Measurements from ENCODE around the gene LRP5. TPM values are rescaled to one million over a fixed set of nuclear protein-coding genes. Genes with fewer than 3 reads are reported as not detected.

Gene LRP5
- total RNA-seq, 1 donor from 2014 or later, result 38.7 TPM

DNA sequence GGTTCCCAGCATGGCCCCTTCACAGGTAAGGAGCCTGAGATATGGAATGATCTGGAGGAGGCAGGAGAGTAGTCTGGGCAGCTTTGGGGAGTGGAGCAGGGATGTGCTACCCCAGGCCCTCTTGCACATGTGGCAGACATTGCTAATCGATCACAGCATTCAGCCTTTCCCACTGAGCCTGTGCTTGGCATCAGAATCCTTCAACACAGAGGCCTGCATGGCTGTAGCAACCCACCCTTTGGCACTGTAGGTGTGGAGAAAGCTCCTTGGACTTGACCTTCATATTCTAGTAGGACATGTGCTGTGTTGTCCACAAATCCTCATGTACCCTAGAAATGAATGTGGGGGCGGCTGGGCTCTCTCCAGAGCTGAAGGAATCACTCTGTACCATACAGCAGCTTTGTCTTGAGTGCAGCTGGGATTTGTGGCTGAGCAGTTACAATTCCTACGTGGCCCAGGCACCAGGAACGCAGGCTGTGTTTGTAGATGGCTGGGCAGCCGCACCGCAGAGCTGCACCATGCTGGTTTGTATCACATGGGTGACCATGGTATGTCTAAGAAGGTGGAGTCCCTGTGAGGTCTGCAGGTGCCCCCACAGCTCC lies 126.4 kb downstream of the LRP5 start:
- Mint-ChIP-seq H3K9me3 (ENCODE audit: low read depth) (no peaks in the 10 kb centered on the region), H3K36me3 (ENCODE audit: low read depth) (peaks cover 7% of the 10 kb centered on the region), H3K27me3 (ENCODE audit: low read depth) (no peaks in the 10 kb centered on the region), H3K27ac (ENCODE audit: unreplicated experiment) (no peak overlapping the region), H3K4me1 (ENCODE audit: low read depth) (peaks cover 42% of the 10 kb centered on the region), H3K4me3 (ENCODE audit: unreplicated experiment) (no peak overlapping the region)
- TF ChIP-seq, protein P1, sequence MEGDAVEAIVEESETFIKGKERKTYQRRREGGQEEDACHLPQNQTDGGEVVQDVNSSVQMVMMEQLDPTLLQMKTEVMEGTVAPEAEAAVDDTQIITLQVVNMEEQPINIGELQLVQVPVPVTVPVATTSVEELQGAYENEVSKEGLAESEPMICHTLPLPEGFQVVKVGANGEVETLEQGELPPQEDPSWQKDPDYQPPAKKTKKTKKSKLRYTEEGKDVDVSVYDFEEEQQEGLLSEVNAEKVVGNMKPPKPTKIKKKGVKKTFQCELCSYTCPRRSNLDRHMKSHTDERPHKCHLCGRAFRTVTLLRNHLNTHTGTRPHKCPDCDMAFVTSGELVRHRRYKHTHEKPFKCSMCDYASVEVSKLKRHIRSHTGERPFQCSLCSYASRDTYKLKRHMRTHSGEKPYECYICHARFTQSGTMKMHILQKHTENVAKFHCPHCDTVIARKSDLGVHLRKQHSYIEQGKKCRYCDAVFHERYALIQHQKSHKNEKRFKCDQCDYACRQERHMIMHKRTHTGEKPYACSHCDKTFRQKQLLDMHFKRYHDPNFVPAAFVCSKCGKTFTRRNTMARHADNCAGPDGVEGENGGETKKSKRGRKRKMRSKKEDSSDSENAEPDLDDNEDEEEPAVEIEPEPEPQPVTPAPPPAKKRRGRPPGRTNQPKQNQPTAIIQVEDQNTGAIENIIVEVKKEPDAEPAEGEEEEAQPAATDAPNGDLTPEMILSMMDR (IDR thresholded peaks at IDR 0.05), result no peak
- no peak for DNase-seq (ENCODE audit: low spot score)

DNA sequence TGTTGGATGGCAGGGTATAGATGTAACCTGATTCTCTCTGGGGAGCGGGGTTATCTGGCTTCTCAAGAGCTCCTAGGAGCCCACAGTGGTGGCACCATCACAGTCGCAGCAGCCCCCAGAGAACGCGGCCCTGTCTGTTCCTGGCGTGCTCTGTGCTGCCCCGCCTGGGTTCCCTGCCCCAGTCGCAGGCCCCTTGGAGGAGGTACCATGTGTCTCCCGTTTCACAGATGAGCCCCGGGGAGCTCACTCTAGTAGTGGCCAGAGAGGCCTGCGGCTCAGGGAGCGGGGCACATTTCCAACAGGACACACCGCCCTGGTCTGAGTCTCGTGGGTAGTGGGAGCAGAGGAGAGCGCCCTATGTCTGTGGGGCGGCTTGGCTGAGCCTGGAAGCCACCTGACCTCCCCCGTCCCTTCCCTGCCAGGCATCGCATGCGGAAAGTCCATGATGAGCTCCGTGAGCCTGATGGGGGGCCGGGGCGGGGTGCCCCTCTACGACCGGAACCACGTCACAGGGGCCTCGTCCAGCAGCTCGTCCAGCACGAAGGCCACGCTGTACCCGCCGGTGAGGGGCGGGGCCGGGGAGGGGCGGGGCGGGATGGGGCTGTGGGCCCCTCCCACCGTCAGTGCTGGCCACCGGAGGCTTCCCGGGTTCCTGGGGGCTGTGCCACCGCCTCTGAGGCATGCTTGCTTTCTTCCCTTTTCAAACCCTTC lies 127.1 kb downstream of the LRP5 start:
- DNase-seq (ENCODE audit: low spot score), result no peak
- Mint-ChIP-seq H3K27ac (ENCODE audit: unreplicated experiment) (peak overlapping the region; percentile 36), H3K4me1 (ENCODE audit: low read depth) (peaks cover 42% of the 10 kb centered on the region), H3K27me3 (ENCODE audit: low read depth) (no peaks in the 10 kb centered on the region), H3K9me3 (ENCODE audit: low read depth) (no peaks in the 10 kb centered on the region), H3K36me3 (ENCODE audit: low read depth) (peaks cover 8% of the 10 kb centered on the region), H3K4me3 (ENCODE audit: unreplicated experiment) (no peak overlapping the region)
- TF ChIP-seq, protein P1 (IDR thresholded peaks at IDR 0.05), result no peak

DNA sequence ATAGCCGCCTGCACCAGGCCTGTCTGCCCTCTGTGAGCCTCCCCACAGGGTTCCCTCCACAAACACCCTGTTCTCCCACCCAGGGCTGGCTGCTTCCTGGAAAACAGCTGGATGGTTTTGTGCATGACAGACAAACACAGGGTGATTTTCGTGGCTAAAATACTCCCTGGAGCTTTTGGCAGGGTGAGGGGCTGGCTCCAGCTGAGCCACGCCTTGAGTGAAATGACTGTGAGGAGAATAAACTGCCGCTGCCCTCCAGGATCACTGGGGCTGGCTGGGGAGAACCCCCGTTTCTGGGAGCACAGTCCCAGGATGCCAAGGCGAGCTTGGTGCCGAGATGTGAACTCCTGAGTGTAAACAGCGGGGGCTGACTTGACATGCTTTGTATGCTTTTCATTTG lies 127.8 kb downstream of the LRP5 start:
- DNase-seq (ENCODE audit: low spot score), result no peak
- TF ChIP-seq, protein P1 (IDR thresholded peaks at IDR 0.05), result no peak
- Mint-ChIP-seq H3K27me3 (ENCODE audit: low read depth) (no peaks in the 10 kb centered on the region), H3K36me3 (ENCODE audit: low read depth) (peaks cover 8% of the 10 kb centered on the region), H3K27ac (ENCODE audit: unreplicated experiment) (peak overlapping the region; percentile 36), H3K9me3 (ENCODE audit: low read depth) (no peaks in the 10 kb centered on the region), H3K4me3 (ENCODE audit: unreplicated experiment) (no peak overlapping the region), H3K4me1 (ENCODE audit: low read depth) (peaks cover 42% of the 10 kb centered on the region)

- no peaks in the 10 kb centered on the region for H3K27me3 Mint-ChIP-seq (ENCODE audit: low read depth)
- no peaks in the 10 kb centered on the region for H3K9me3 Mint-ChIP-seq (ENCODE audit: low read depth)
- H3K27ac Mint-ChIP-seq (ENCODE audit: unreplicated experiment), result peak overlapping the region; percentile 72
- TF ChIP-seq, protein P1 (IDR thresholded peaks at IDR 0.05), result no peak
- no peak for DNase-seq (ENCODE audit: low spot score)
- H3K36me3 Mint-ChIP-seq (ENCODE audit: low read depth), result peaks cover 8% of the 10 kb centered on the region
- no peak overlapping the region for H3K4me3 Mint-ChIP-seq (ENCODE audit: unreplicated experiment)
- peaks cover 42% of the 10 kb centered on the region for H3K4me1 Mint-ChIP-seq (ENCODE audit: low read depth)
Measured at GRCh38 chr11:68441466-68442230, 129.3 kb downstream of the LRP5 start.

DNA sequence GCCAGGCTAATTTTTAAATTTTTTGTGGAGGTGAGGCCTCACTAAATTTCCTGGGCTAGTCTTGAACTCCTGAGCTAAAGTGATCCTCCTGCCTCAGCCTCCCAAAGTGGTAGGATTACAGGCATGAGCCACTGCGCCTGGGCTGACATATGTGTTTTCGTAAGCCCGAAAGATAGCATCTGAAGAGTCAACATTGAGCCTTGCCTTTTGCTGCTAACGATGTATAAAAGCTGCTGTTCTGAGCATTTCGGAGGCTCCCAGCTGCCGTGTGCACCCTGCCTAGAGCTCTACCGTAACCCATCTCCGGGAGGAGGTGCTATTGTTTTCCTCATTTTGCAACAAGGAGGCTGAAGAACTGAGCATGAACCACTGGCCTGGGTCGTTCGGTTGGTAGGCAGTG lies 130.0 kb downstream of the LRP5 start:
- H3K4me1 Mint-ChIP-seq (ENCODE audit: low read depth), result peaks cover 34% of the 10 kb centered on the region
- H3K27me3 Mint-ChIP-seq (ENCODE audit: low read depth), result no peaks in the 10 kb centered on the region

More for the DNA sequence above, 130.0 kb downstream of the LRP5 start:
- Mint-ChIP-seq H3K9me3 (ENCODE audit: low read depth) (no peaks in the 10 kb centered on the region), H3K36me3 (ENCODE audit: low read depth) (peaks cover 7% of the 10 kb centered on the region), H3K4me3 (ENCODE audit: unreplicated experiment) (no peak overlapping the region), H3K27ac (ENCODE audit: unreplicated experiment) (no peak overlapping the region)
- TF ChIP-seq, protein P1 (IDR thresholded peaks at IDR 0.05), result no peak
- DNase-seq (ENCODE audit: low spot score), result no peak

Measured in chondrocyte (in vitro differentiated cells).